ENCODE data around the gene SH2D3A.
"Not testable (repeated sequence)": the region's sequence is repeated elsewhere in the genome, so short reads cannot be mapped to it uniquely, and the experiment has no call there.

The SH2D3A gene

GRCh38 chr19:6801485-6802086, 34.4 kb upstream of the SH2D3A start:
- H3K27me3 ChIP-seq (replicated peaks; ENCODE audit: control insufficient read depth, insufficient read depth, low read length), result peaks cover 18% of the 10 kb centered on the region
- DNase-seq (ENCODE audit: low read depth), result no peak
- peaks cover 2% of the 10 kb centered on the region for H3K9me3 ChIP-seq (ENCODE audit: control insufficient read depth, low read length)
- no peaks in the 10 kb centered on the region for H3K36me3 ChIP-seq (ENCODE audit: control insufficient read depth, insufficient read depth, low read length, severe bottlenecking)
- H3K9ac ChIP-seq (ENCODE audit: low read length), result no peak overlapping the region
- H3K4me1 ChIP-seq (ENCODE audit: control insufficient read depth, insufficient read depth, low read length), result peaks cover 6% of the 10 kb centered on the region
- peak overlapping the region; percentile 35 for H3K4me3 ChIP-seq (ENCODE audit: low read length)

- Histone ChIP-seq H3K27me3 (replicated peaks; ENCODE audit: control insufficient read depth, insufficient read depth, low read length) (peaks cover 18% of the 10 kb centered on the region), H3K4me3 (ENCODE audit: low read length) (peak overlapping the region; percentile 35), H3K36me3 (ENCODE audit: control insufficient read depth, insufficient read depth, low read length, severe bottlenecking) (no peaks in the 10 kb centered on the region), H3K4me1 (ENCODE audit: control insufficient read depth, insufficient read depth, low read length) (peaks cover 6% of the 10 kb centered on the region), H3K9me3 (ENCODE audit: control insufficient read depth, low read length) (no peaks in the 10 kb centered on the region), H3K9ac (ENCODE audit: low read length) (no peak overlapping the region)
- no peak for DNase-seq (ENCODE audit: low read depth)
Measured at GRCh38 chr19:6800991-6801484, 33.8 kb upstream of the SH2D3A start.

GRCh38 chr19:6800160-6800790, 33.0 kb upstream of the SH2D3A start:
- DNase-seq (ENCODE audit: low read depth); H3K9me3 ChIP-seq (ENCODE audit: control insufficient read depth, low read length): not testable (repeated sequence)

GRCh38 chr19:6797646-6798045, 30.4 kb upstream of the SH2D3A start:
- peaks cover 6% of the 10 kb centered on the region for H3K4me1 ChIP-seq (ENCODE audit: control insufficient read depth, insufficient read depth, low read length)
- no peak overlapping the region for H3K9ac ChIP-seq (ENCODE audit: low read length)
- no peaks in the 10 kb centered on the region for H3K36me3 ChIP-seq (ENCODE audit: control insufficient read depth, insufficient read depth, low read length, severe bottlenecking)
- H3K4me3 ChIP-seq (ENCODE audit: low read length), result no peak overlapping the region
- peaks cover 11% of the 10 kb centered on the region for H3K27me3 ChIP-seq (replicated peaks; ENCODE audit: control insufficient read depth, insufficient read depth, low read length)
- no peak for DNase-seq (ENCODE audit: low read depth)
- H3K9me3 ChIP-seq (ENCODE audit: control insufficient read depth, low read length), result peaks cover 8% of the 10 kb centered on the region

More at GRCh38 chr19:6800160-6800790, 33.0 kb upstream of the SH2D3A start:
- H3K9ac ChIP-seq (ENCODE audit: low read length); H3K4me1 ChIP-seq (ENCODE audit: control insufficient read depth, insufficient read depth, low read length); H3K4me3 ChIP-seq (ENCODE audit: low read length); H3K36me3 ChIP-seq (ENCODE audit: control insufficient read depth, insufficient read depth, low read length, severe bottlenecking): not testable (repeated sequence)
- H3K27me3 ChIP-seq (replicated peaks; ENCODE audit: control insufficient read depth, insufficient read depth, low read length), result peaks cover 18% of the 10 kb centered on the region

- Histone ChIP-seq H3K4me3 (ENCODE audit: low read length) (no peak overlapping the region), H3K9ac (ENCODE audit: low read length) (no peak overlapping the region), H3K4me1 (ENCODE audit: control insufficient read depth, insufficient read depth, low read length) (peaks cover under 1% of the 10 kb centered on the region), H3K27me3 (replicated peaks; ENCODE audit: control insufficient read depth, insufficient read depth, low read length) (peaks cover 19% of the 10 kb centered on the region), H3K9me3 (ENCODE audit: control insufficient read depth, low read length) (peaks cover 12% of the 10 kb centered on the region), H3K36me3 (ENCODE audit: control insufficient read depth, insufficient read depth, low read length, severe bottlenecking) (no peaks in the 10 kb centered on the region)
- no peak for DNase-seq (ENCODE audit: low read depth)
Measured at GRCh38 chr19:6796278-6796677, 29.0 kb upstream of the SH2D3A start.

GRCh38 chr19:6794686-6795431, 27.6 kb upstream of the SH2D3A start:
- Histone ChIP-seq H3K27me3 (replicated peaks; ENCODE audit: control insufficient read depth, insufficient read depth, low read length) (peaks cover 23% of the 10 kb centered on the region), H3K36me3 (ENCODE audit: control insufficient read depth, insufficient read depth, low read length, severe bottlenecking) (no peaks in the 10 kb centered on the region), H3K9me3 (ENCODE audit: control insufficient read depth, low read length) (peaks cover 14% of the 10 kb centered on the region), H3K9ac (ENCODE audit: low read length) (no peak overlapping the region), H3K4me1 (ENCODE audit: control insufficient read depth, insufficient read depth, low read length) (no peaks in the 10 kb centered on the region), H3K4me3 (ENCODE audit: low read length) (no peak overlapping the region)
- no peak for DNase-seq (ENCODE audit: low read depth)

- no peak overlapping the region for H3K4me3 ChIP-seq (ENCODE audit: low read length)
- no peaks in the 10 kb centered on the region for H3K36me3 ChIP-seq (ENCODE audit: control insufficient read depth, insufficient read depth, low read length, severe bottlenecking)
- no peaks in the 10 kb centered on the region for H3K4me1 ChIP-seq (ENCODE audit: control insufficient read depth, insufficient read depth, low read length)
- peaks cover 23% of the 10 kb centered on the region for H3K27me3 ChIP-seq (replicated peaks; ENCODE audit: control insufficient read depth, insufficient read depth, low read length)
- no peak for DNase-seq (ENCODE audit: low read depth)
- no peak overlapping the region for H3K9ac ChIP-seq (ENCODE audit: low read length)
- peaks cover 14% of the 10 kb centered on the region for H3K9me3 ChIP-seq (ENCODE audit: control insufficient read depth, low read length)
Measured at GRCh38 chr19:6793973-6794372, 26.7 kb upstream of the SH2D3A start.

GRCh38 chr19:6793411-6793810, 26.2 kb upstream of the SH2D3A start:
- H3K27me3 ChIP-seq (replicated peaks; ENCODE audit: control insufficient read depth, insufficient read depth, low read length), result peaks cover 23% of the 10 kb centered on the region
- H3K4me1 ChIP-seq (ENCODE audit: control insufficient read depth, insufficient read depth, low read length), result no peaks in the 10 kb centered on the region
- peaks cover 14% of the 10 kb centered on the region for H3K9me3 ChIP-seq (ENCODE audit: control insufficient read depth, low read length)
- no peak overlapping the region for H3K9ac ChIP-seq (ENCODE audit: low read length)
- DNase-seq (ENCODE audit: low read depth), result no peak
- no peaks in the 10 kb centered on the region for H3K36me3 ChIP-seq (ENCODE audit: control insufficient read depth, insufficient read depth, low read length, severe bottlenecking)
- no peak overlapping the region for H3K4me3 ChIP-seq (ENCODE audit: low read length)

- Histone ChIP-seq H3K36me3 (ENCODE audit: control insufficient read depth, insufficient read depth, low read length, severe bottlenecking) (no peaks in the 10 kb centered on the region), H3K27me3 (replicated peaks; ENCODE audit: control insufficient read depth, insufficient read depth, low read length) (peaks cover 23% of the 10 kb centered on the region), H3K4me3 (ENCODE audit: low read length) (no peak overlapping the region), H3K4me1 (ENCODE audit: control insufficient read depth, insufficient read depth, low read length) (no peaks in the 10 kb centered on the region), H3K9ac (ENCODE audit: low read length) (no peak overlapping the region), H3K9me3 (ENCODE audit: control insufficient read depth, low read length) (peaks cover 14% of the 10 kb centered on the region)
- DNase-seq (ENCODE audit: low read depth), result no peak
Measured at GRCh38 chr19:6791237-6791636, 24.0 kb upstream of the SH2D3A start.

- no peaks in the 10 kb centered on the region for H3K36me3 ChIP-seq (ENCODE audit: control insufficient read depth, insufficient read depth, low read length, severe bottlenecking)
- peaks cover 14% of the 10 kb centered on the region for H3K9me3 ChIP-seq (ENCODE audit: control insufficient read depth, low read length)
- peaks cover 23% of the 10 kb centered on the region for H3K27me3 ChIP-seq (replicated peaks; ENCODE audit: control insufficient read depth, insufficient read depth, low read length)
- H3K4me1 ChIP-seq (ENCODE audit: control insufficient read depth, insufficient read depth, low read length), result no peaks in the 10 kb centered on the region
- H3K9ac ChIP-seq (ENCODE audit: low read length), result no peak overlapping the region
- H3K4me3 ChIP-seq (ENCODE audit: low read length), result no peak overlapping the region
- DNase-seq (ENCODE audit: low read depth), result no peak
Measured at GRCh38 chr19:6790194-6791128, 23.2 kb upstream of the SH2D3A start.

All from adipocyte (in vitro differentiated cells).